GM18502 (cell line): ENCODE results near the gene LYL1.
"Not testable (repeated sequence)": the region's sequence is repeated elsewhere in the genome, so short reads cannot be mapped to it uniquely, and the experiment has no call there.

Source experiments
- ATAC-seq: cut with Tn5 transposase; IDR thresholded peaks from one replicate; pipeline ENCODE4 v1.9.1; 2021; ENCODE audit warnings: mild to moderate bottlenecking; ENCODE audit not compliant: unreplicated experiment, poor library complexity

Gene LYL1

DNA sequence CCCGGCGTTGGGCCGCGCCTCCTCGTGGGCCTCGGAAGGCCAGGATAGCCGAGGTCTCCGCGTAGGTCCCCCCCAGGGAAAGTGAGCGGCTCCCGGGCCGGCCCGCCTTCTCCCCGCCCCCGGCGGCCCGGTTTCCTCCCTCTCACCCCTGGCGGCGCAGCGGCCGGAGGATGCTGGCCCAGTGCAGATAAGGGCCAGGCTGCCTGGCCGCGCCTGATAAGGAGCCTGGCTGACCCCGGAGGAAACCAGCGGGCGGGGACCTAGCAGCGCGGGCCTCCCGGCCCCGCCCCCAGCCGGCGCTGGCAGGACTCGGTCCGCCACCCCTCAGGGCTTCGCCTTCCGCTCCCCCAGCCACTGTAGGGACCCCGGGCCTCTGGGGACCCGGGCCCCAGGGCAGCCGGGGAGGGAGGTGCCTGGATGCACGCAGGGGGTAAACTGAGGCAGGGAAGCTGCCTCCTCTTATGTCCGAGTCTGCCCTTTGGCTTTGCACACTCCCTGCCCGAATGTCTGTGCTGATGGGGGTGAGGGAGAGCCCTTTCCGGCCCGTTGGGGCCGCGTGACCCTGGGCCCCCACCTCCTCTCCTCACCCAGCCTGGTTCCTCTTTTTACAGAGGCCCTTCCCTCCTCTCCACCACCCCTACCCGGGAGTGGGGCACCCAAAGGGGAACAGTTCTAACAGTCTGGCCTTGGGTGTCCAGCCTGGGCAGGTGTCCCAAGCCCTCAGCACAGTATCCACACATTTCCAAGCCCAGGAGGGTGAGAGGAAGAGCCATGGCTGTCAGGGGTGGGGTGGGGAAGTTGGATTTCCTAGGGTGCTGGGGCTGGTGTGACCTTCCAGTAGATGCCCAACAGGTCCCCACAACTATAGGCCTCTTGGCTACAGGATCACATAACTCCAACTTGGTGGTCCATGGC, at the start of gene LYL1:
TSS of gene LYL1 (minus strand) at position 193 of the 915 bp plus-strand sequence. CDS start 1,687 bp downstream, outside the sequence.
- peak; percentile 45 for ATAC-seq

- peak; percentile 36 for ATAC-seq
Observed at GRCh38 chr19:13151605-13152355, 49.1 kb upstream of the LYL1 start.

GRCh38 chr19:13150931-13151604, 48.4 kb upstream of the LYL1 start:
- no peak for ATAC-seq

DNA sequence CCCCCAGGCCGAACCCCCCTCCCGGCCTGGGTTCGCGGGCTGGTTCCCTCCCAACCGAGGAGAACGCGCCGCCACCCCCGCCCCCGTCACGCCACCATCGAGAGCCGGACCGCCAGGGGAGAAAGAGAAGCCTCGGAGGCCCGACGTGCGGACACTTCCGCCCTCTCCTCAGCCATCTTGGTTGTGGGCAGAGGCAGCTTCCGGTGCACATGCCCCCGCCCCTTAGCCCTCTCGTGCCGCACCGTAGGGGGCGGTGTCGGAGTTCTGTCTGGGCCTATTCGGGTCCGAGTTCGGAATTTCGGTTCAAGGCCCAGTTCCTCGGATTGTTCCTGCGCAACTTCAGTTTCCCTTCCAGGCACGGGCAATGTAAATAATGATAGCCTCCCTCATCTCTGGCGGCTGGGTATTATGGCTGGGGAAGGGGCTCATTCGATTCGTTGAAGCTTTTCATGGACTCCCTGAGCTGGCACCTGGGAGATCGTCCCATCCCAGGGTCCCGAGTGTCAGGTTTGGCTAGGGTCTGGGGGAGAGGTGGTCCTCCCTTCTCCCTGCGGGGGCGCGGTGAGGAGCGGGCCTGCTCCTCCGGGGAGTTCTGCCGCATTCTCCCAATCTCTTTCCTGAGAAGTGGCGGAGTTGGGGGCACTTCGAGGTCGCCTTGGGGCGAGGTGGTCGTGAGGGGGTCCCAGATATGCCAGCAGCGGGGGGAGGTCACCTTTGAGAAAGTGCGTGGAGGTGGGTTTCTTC, 47.7 kb upstream of the LYL1 start, which contains the start of the genes IER2 and STX10:
TSS of gene IER2 (plus strand) at position 225 of the 744 bp plus-strand sequence. CDS start 2,776 bp downstream, outside the sequence.
TSS of gene STX10 (minus strand) at position 189 of the 744 bp plus-strand sequence. CDS start 202 bp downstream, outside the sequence.
- peak; percentile 31 for ATAC-seq

GRCh38 chr19:13149628-13150186, 47.0 kb upstream of the LYL1 start:
- ATAC-seq = no peak

DNA sequence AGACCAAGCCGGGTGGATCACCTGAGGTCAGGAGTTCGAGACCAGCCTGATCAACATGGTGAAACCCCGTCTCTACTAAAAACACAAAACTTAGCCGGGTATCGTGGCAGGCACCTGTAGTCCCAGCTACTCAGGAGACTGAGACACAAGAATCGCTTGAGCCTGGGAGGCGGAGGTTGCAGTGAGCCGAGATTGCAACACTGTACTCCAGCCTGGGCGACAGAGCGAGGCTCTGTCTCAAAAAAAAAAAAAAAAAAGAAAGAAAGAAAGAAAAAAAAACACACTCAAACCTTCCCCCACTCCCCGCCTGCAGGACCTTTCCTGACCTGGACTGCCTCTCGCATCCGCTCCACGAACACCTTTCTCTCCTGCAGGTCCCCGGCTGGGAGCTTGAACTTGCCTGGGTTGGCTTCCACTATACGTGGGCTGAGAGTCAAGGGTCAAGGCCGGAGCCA, 46.5 kb upstream of the LYL1 start:
- not testable (repeated sequence) for ATAC-seq

DNA sequence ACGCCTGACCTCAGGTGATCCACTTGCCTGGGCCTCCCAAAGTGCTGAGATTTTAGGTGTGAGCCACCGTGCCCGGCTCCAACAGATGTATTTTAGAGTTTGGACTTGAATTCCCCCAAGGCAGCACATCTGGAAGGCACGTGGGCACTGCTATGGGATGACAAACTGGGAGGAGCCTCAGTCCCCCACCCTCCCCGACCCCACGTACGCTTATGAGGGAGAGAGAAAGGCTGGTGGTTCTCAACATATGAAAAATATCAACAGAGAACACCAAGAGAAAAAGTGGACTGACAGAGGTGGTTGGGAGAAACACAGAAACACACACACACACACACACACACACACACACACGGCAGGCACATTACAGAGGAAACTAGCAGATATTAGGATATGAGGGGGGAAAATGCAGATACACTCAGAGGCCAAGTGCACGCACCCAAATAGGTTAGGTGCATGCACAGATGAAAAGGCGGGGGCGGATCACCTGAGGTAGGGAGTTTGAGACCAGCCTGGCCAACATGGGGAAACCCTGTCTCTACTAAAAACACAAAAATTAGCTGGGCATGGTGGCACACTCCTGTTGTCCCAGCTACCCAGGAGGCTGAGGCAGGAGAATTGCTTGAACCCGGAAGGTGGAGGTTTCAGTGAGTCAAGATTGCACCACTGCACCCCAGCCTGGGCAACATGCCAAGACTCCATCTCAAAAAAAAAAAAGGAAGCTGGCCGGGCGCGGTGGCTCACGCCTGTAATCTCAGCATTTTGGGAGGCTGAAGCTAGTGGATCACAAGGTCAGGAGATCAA, 44.3 kb upstream of the LYL1 start:
- no peak for ATAC-seq

GRCh38 chr19:13139633-13140311, 37.1 kb upstream of the LYL1 start:
- no peak for ATAC-seq

DNA sequence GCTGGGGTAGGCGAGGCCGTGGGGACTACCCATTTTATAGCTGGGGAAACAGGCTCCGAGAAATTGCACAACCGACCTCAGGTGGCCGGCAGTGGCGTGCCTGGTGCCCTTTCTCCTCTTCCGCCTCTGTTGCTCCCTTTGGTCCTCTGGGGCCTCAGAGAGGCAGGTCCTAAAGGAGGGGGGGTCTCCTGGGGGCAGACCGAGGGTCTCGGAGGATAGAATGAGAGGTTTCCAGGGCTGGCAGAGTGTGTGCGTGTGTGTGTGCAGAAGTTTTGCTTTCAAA, 36.2 kb upstream of the LYL1 start:
- no peak for ATAC-seq

DNA sequence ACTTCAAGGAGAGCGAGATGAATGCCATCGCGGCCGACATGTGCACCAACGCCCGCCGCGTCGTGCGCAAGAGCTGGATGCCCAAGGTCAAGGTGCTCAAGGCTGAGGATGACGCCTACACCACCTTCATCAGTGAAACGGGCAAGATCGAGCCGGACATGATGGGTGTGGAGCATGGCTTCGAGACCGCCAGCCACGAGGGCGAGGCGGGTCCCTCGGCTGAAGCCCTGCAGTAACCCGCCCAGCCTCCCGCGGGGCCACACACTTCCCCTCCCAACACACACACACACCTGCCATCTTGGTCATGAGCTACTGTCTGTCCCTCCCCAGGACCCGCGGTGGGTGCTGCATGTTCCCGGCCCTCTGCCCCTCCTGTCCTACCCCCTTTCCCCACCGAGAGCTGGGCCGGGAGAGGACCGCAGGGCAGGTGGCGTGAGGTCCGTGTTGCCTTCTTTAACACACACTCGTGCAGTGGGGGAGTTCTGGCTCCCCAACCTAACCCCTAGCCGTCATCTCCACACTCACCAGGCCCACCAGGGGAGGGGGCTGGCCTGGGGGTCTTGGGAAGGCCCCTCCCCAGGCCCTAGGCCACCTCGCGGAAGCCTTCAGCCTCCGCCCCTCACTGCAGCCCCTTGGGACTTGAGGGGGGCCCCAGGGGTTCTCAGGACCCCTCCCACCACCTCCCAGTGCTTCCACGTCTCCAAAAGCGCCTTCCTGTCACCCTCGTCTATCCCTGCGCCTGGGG, 35.7 kb upstream of the LYL1 start:
- ATAC-seq = no peak

GRCh38 chr19:13137290-13137794, 34.7 kb upstream of the LYL1 start:
- no peak for ATAC-seq

DNA sequence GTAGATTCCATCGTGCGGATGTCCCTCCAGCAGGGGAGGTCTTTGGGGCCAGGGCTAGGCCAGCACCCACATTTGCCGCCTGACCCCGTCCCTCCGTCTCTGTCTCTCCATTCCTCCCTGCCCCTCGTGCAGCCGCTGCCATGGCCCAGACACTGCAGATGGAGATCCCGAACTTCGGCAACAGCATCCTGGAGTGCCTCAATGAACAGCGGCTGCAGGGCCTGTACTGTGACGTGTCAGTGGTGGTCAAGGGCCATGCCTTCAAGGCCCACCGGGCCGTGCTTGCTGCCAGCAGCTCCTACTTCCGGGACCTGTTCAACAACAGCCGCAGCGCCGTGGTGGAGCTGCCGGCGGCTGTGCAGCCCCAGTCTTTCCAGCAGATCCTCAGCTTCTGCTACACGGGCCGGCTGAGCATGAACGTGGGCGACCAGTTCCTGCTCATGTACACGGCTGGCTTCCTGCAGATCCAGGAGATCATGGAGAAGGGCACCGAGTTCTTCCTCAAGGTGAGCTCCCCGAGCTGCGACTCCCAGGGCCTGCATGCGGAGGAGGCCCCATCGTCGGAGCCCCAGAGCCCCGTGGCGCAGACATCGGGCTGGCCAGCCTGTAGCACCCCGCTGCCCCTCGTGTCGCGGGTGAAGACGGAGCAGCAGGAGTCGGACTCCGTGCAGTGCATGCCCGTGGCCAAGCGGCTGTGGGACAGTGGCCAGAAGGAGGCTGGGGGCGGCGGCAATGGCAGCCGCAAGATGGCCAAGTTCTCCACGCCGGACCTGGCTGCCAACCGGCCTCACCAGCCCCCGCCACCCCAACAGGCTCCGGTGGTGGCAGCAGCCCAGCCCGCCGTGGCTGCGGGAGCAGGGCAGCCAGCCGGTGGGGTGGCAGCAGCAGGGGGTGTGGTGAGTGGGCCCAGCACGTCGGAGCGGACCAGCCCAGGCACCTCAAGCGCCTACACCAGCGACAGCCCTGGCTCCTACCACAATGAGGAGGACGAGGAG, 32.7 kb upstream of the LYL1 start:
- ATAC-seq = no peak

- no peak for ATAC-seq
Observed at GRCh38 chr19:13134626-13135025, 32.0 kb upstream of the LYL1 start.

GRCh38 chr19:13133241-13133870, 30.7 kb upstream of the LYL1 start:
- ATAC-seq = no peak

GRCh38 chr19:13132471-13133180, 30.0 kb upstream of the LYL1 start:
- ATAC-seq = no peak
